PFSK-1 (cell line): Measurements from ENCODE around the gene CDON.

Experiments used
- FOXP2 ChIP-seq: optimal IDR thresholded peaks from 2 replicates; pipeline ENCODE3; 2011; ENCODE audit warnings: borderline replicate concordance, control low read depth, inconsistent platforms; ENCODE audit not compliant: insufficient read depth; ENCODE audit errors: extremely low read length, extremely low read depth
- POLR2AphosphoS5 ChIP-seq: IDR thresholded peaks from 2 replicates; pipeline ENCODE4 v1.6.1; 2012; ENCODE audit warnings: low read depth, mild to moderate bottlenecking, control low read depth, low read length, moderate library complexity
- SIN3A ChIP-seq: IDR thresholded peaks from 2 replicates; pipeline ENCODE4 v1.6.1; 2012; ENCODE audit warnings: mild to moderate bottlenecking, low read length, moderate library complexity, borderline replicate concordance; ENCODE audit not compliant: insufficient read depth
- TAF1 ChIP-seq: IDR thresholded peaks from 2 replicates; pipeline ENCODE4 v1.6.1; 2012; ENCODE audit warnings: low read length, control low read depth, borderline replicate concordance; ENCODE audit not compliant: insufficient read depth
- TF ChIP-seq, protein P1 (sequence below), 2 experiments: IDR thresholded peaks; 2 replicates each; pipeline versions ENCODE4 v1.6.1 to v1.8.0; 2011 to 2012; ENCODE audit warnings: low read depth in 2 of 2, low read length in 2 of 2, control low read depth in 1 of 2, inconsistent platforms in 1 of 2, mild to moderate bottlenecking in 1 of 2, moderate library complexity in 1 of 2; ENCODE audit not compliant: insufficient read depth in 1 of 2

The CDON gene

DNA sequence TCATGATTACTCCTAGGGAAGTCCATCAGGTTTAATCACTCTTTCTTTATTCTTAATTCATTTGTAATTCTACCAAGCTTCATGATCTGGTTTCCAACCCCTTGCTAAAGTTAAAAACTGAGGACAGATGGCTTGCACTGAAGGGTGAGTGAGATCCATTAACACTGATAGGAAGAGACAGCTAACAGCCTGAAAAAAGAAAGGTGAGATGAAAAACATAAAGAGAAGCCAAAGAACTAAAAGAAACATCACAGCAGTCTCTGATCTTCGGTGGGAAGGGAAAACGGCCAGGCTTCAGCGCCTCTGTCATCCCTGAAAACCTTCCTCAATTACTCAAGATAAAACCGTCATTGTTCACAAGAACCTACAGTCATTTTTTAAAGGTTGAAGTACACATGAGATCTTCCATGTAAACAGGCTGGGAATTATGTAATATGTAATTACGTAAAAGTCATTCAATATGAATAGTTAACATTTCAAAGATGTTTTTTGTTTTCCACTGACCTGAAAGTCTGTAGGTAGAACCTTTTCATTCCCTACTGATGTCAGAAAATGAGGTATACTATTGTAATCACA lies 75.5 kb downstream of the CDON start:
- TF ChIP-seq POLR2AphosphoS5 (no peak), TAF1 (no peak), SIN3A (no peak)
- TF ChIP-seq, protein P1, sequence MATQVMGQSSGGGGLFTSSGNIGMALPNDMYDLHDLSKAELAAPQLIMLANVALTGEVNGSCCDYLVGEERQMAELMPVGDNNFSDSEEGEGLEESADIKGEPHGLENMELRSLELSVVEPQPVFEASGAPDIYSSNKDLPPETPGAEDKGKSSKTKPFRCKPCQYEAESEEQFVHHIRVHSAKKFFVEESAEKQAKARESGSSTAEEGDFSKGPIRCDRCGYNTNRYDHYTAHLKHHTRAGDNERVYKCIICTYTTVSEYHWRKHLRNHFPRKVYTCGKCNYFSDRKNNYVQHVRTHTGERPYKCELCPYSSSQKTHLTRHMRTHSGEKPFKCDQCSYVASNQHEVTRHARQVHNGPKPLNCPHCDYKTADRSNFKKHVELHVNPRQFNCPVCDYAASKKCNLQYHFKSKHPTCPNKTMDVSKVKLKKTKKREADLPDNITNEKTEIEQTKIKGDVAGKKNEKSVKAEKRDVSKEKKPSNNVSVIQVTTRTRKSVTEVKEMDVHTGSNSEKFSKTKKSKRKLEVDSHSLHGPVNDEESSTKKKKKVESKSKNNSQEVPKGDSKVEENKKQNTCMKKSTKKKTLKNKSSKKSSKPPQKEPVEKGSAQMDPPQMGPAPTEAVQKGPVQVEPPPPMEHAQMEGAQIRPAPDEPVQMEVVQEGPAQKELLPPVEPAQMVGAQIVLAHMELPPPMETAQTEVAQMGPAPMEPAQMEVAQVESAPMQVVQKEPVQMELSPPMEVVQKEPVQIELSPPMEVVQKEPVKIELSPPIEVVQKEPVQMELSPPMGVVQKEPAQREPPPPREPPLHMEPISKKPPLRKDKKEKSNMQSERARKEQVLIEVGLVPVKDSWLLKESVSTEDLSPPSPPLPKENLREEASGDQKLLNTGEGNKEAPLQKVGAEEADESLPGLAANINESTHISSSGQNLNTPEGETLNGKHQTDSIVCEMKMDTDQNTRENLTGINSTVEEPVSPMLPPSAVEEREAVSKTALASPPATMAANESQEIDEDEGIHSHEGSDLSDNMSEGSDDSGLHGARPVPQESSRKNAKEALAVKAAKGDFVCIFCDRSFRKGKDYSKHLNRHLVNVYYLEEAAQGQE (IDR thresholded peaks at IDR 0.05; ENCODE audit: insufficient read depth in 1 of 2, low read depth in 2 of 2, low read length in 2 of 2): no peak

DNA sequence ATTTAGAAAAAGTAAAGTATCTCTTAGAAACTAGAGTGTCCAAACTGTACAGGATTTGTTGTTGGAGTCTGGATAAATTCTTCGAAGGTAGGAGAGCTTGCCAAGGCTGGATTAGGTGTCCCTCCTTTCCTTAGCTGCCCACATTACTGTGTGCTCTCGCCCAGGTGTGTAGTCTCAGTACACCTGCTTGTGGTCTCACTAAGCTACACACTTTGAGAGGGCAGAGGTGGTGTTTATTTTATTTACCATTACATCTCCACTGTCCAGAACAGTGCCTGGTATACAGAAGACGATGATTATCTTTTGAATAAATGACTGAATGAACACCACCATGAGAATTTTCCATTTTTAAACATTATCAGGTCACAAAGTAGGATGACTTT lies 80.3 kb downstream of the CDON start:
- TF ChIP-seq SIN3A: no peak
- TF ChIP-seq FOXP2: no peak
- no peak for TF ChIP-seq TAF1
- no peak for TF ChIP-seq POLR2AphosphoS5
- TF ChIP-seq, protein P1 (IDR thresholded peaks at IDR 0.05; ENCODE audit: insufficient read depth in 1 of 2, low read depth in 2 of 2, low read length in 2 of 2): no peak

DNA sequence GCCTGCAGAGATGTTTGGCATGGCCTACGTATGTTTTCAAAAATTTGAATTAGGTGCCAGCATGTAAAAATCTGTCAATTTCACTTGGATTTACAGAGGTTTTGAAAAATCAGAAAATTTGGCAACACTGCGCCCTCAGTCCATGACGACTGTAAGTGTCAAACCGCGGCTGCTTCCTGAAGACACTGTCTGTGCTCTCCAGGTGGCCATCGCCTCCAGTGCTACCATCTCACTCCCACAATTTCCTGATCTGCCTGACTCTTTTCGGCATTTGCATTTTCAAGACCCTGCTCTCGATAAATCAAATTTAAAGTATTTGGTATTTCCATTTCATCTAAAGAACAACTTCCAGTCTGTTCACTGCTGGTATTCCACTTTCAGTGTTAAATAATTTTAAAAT lies 82.2 kb downstream of the CDON start:
- no peak for TF ChIP-seq POLR2AphosphoS5
- TF ChIP-seq, protein P1 (IDR thresholded peaks at IDR 0.05; ENCODE audit: insufficient read depth in 1 of 2, low read depth in 2 of 2, low read length in 2 of 2): no peak
- TF ChIP-seq TAF1: no peak
- TF ChIP-seq FOXP2: no peak
- TF ChIP-seq SIN3A: no peak

DNA sequence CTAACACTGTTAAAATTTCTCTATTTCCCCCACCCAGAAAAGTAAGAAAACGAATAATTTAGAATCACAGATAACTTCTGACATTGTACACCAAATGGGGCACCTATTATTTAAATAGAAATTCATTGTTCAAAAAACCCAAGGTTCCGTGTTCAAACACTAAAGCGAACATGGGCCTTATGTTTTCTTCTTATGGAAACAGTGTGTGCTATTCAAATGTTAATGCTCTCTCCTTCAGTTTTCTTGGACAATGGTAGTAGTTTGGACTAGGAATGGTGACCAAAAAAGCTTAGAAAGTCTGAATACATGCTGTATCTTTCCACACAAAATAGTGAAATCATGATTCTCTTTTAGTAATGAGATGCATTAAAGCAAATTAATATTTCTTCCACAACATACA lies 83.2 kb downstream of the CDON start:
- TF ChIP-seq TAF1 (no peak), POLR2AphosphoS5 (no peak), SIN3A (no peak), FOXP2 (no peak)
- TF ChIP-seq, protein P1 (IDR thresholded peaks at IDR 0.05; ENCODE audit: insufficient read depth in 1 of 2, low read depth in 2 of 2, low read length in 2 of 2): no peak

DNA sequence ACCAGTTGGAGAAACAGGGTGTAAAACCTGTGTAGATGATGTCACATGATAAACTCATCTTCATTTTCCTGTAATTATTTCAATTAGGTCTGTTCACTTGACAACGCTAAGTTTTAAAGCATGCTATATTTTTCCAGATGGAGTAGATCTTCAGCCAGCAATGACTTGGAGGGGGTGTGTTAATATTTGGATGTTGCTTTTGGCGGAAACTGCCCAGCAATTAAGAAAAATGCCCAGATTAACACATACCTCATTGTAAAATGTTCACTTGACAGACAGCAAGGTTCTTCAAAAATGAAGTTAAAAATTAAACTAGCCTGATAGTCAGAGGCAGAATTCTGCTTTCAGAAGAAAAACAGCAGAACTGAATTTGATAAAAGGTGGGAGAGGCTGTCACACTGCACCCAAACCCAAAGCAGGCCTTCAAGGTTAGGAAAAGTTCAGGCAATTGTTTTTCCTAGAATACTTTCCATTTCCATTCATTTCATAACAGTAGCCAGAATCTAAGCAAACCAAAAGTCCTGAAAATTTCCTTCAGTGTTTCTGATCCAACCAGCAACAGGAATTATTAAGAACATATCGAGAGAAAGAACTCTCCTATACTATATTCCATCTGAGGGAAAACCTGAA lies 83.8 kb downstream of the CDON start:
- no peak for TF ChIP-seq SIN3A
- TF ChIP-seq FOXP2: no peak
- TF ChIP-seq, protein P1 (IDR thresholded peaks at IDR 0.05; ENCODE audit: insufficient read depth in 1 of 2, low read depth in 2 of 2, low read length in 2 of 2): no peak
- no peak for TF ChIP-seq POLR2AphosphoS5
- TF ChIP-seq TAF1: no peak
